Stromal cell of bone marrow (primary cell): ENCODE results near the gene TEFM.
"Not testable (repeated sequence)": the region's sequence is repeated elsewhere in the genome, so short reads cannot be mapped to it uniquely, and the experiment has no call there.

Experiments used
- DNase-seq: peaks from one replicate; pipeline ENCODE4 v3.0.0-alpha.2; 2012; ENCODE audit warnings: low read depth

Gene TEFM

GRCh38 chr17:30920683-30921543 lies 14.9 kb upstream of the TEFM start:
- no peak for DNase-seq

- no peak for DNase-seq
These were observed 14.2 kb upstream of the TEFM start for GRCh38 chr17:30920282-30920681.

GRCh38 chr17:30917050-30917449 lies 11.0 kb upstream of the TEFM start:
- DNase-seq = no peak

- no peak for DNase-seq
These were observed 10.0 kb upstream of the TEFM start for GRCh38 chr17:30915833-30916611.

- DNase-seq = no peak
These were observed 7.9 kb upstream of the TEFM start for GRCh38 chr17:30913955-30914354.

GRCh38 chr17:30910151-30910550 lies 4.1 kb upstream of the TEFM start:
- DNase-seq = not testable (repeated sequence)

GRCh38 chr17:30908717-30909420 lies 2.8 kb upstream of the TEFM start:
- DNase-seq = no peak

- DNase-seq = no peak
These were observed 317 bp downstream of the TEFM start for GRCh38 chr17:30905742-30906100.

- no peak for DNase-seq
These were observed 8.7 kb downstream of the TEFM start for GRCh38 chr17:30897311-30897710.

- DNase-seq = no peak
These were observed 11.8 kb downstream of the TEFM start for GRCh38 chr17:30894236-30894635.

- DNase-seq = no peak
These were observed 19.9 kb downstream of the TEFM start for GRCh38 chr17:30886187-30886586.

GRCh38 chr17:30869005-30869404 lies 37.0 kb downstream of the TEFM start:
- DNase-seq = no peak

GRCh38 chr17:30864636-30865035 lies 41.4 kb downstream of the TEFM start:
- no peak for DNase-seq

GRCh38 chr17:30858556-30859250 lies 47.3 kb downstream of the TEFM start:
- peak; percentile 1 for DNase-seq

- DNase-seq = no peak
These were observed 51.9 kb downstream of the TEFM start for GRCh38 chr17:30854146-30854545.
